ENCODE data around the gene PRCP.
"Not testable (repeated sequence)": the region's sequence is repeated elsewhere in the genome, so short reads cannot be mapped to it uniquely, and the experiment has no call there.

The PRCP gene

GRCh38 chr11:82900277-82901164 is at the start of gene PRCP:
Gene PRCP, minus strand, starts transcription at chr11:82900430. Its CDS starts 28 bp downstream, at chr11:82900402.
- peak; percentile 95 for DNase-seq (ENCODE audit: low spot score)
- H3K4me1 Mint-ChIP-seq (ENCODE audit: low read depth) = peaks cover 46% of the 10 kb centered on the region
- H3K36me3 Mint-ChIP-seq (ENCODE audit: low read depth) = no peaks in the 10 kb centered on the region
- peak within 1 kb of the TSS; percentile 99 for H3K27ac Mint-ChIP-seq
- H3K9me3 Mint-ChIP-seq = no peaks in the 10 kb centered on the region
- H3K27me3 Mint-ChIP-seq (ENCODE audit: low read depth) = no peaks in the 10 kb centered on the region
- peak within 1 kb of the TSS; percentile 100 for H3K4me3 Mint-ChIP-seq

GRCh38 chr11:82949352-82949751 is 49.1 kb upstream of the PRCP start:
- Mint-ChIP-seq H3K36me3 (ENCODE audit: low read depth) (peaks cover 29% of the 10 kb centered on the region), H3K27me3 (ENCODE audit: low read depth) (peaks cover 24% of the 10 kb centered on the region), H3K27ac (no peak overlapping the region), H3K9me3 (peaks cover 36% of the 10 kb centered on the region), H3K4me3 (no peak overlapping the region), H3K4me1 (ENCODE audit: low read depth) (peaks cover 4% of the 10 kb centered on the region)
- no peak for DNase-seq (ENCODE audit: low spot score)

DNA sequence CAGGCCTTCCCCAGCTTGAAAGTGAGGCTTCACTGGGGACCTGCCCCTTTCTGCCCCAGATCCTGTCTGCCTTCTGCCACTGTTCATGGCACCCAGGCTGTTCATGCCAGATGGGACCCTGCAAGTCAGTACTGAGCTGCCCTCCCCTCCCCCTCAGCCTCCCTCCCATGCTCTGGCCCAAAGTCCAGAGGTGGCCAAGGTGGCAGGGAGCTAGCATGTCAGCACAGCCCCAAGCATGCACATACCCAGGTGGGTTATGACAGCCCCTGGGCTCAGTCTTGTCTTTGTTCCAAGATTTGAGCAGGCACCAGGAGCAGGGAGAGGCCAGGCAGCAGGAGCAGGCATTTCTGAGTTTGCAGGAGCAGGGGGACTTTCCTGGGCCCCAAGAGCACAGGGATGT is 45.5 kb upstream of the PRCP start:
- no peaks in the 10 kb centered on the region for H3K36me3 Mint-ChIP-seq (ENCODE audit: low read depth)
- no peak overlapping the region for H3K4me3 Mint-ChIP-seq
- peaks cover 15% of the 10 kb centered on the region for H3K27me3 Mint-ChIP-seq (ENCODE audit: low read depth)
- peaks cover 6% of the 10 kb centered on the region for H3K9me3 Mint-ChIP-seq
- H3K4me1 Mint-ChIP-seq (ENCODE audit: low read depth) = no peaks in the 10 kb centered on the region
- DNase-seq (ENCODE audit: low spot score) = no peak
- H3K27ac Mint-ChIP-seq = no peak overlapping the region

- not testable (repeated sequence) for DNase-seq (ENCODE audit: low spot score); H3K27ac Mint-ChIP-seq; H3K9me3 Mint-ChIP-seq; H3K36me3 Mint-ChIP-seq (ENCODE audit: low read depth); H3K4me1 Mint-ChIP-seq (ENCODE audit: low read depth); H3K4me3 Mint-ChIP-seq
- peaks cover 15% of the 10 kb centered on the region for H3K27me3 Mint-ChIP-seq (ENCODE audit: low read depth)
These were observed 44.8 kb upstream of the PRCP start for GRCh38 chr11:82945041-82945440.

DNA sequence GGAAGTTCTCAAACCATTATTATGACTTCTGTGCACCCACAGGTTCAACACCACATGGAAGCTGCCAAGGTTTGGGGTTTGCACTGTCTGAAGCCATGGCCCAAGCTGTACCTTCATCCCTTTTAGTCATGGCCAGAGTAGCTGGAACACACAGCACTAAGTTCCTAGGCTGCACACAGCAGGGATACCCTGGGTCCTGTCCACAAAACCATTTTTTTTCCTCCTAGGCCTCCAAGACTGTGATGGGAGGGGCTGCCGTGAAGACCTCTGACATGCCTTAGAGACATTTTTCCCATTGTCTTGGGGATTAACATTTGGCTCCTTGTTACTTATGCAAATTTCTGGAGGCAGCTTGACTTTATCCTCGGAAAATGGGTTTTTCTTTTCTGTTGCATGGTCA is 44.0 kb upstream of the PRCP start:
- Mint-ChIP-seq H3K27me3 (ENCODE audit: low read depth) (peaks cover 11% of the 10 kb centered on the region), H3K27ac (no peak overlapping the region), H3K4me1 (ENCODE audit: low read depth) (no peaks in the 10 kb centered on the region), H3K9me3 (peaks cover 1% of the 10 kb centered on the region), H3K36me3 (ENCODE audit: low read depth) (peaks cover 1% of the 10 kb centered on the region), H3K4me3 (no peak overlapping the region)
- no peak for DNase-seq (ENCODE audit: low spot score)

DNA sequence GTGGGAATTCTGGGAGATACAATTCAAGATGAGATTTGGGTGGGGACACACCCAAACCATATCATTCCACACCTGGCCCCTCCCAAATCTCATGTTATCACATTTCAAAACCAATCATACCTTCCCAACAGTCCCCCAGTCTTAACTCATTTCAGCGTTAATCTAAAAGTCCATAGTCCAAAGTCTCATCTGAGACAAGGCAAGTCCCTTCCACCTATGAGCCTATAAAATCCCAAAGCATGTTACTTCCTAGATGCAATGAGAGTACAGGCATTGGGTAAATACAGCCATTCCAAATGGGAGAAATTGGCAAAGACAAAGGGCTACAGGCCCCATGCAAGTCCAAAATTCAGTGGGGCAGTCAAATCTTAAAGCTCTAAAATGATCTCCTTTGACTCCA is 43.2 kb upstream of the PRCP start:
- H3K4me1 Mint-ChIP-seq (ENCODE audit: low read depth); DNase-seq (ENCODE audit: low spot score); H3K36me3 Mint-ChIP-seq (ENCODE audit: low read depth); H3K9me3 Mint-ChIP-seq; H3K27me3 Mint-ChIP-seq (ENCODE audit: low read depth); H3K27ac Mint-ChIP-seq; H3K4me3 Mint-ChIP-seq: not testable (repeated sequence)

DNA sequence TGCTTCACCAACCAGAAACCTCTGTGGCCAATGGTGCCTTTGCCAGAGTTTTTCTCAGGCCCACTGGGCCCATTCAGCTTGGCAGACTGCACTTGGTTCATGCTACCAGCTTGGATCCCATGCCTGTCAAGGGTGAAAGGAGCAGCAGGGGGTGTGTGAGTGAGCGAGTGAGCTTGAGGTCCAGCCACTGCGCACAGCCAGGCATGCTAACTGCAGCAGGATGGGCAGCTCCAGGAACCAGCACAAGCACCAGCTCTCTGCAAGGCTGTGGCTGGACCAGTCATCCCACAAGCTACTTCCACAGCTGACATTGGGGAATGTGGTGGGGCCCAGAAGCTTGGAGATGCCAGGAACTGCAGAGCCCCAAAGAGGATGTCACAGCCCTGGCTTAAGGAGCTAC is 42.1 kb upstream of the PRCP start:
- Mint-ChIP-seq H3K36me3 (ENCODE audit: low read depth) (peaks cover 1% of the 10 kb centered on the region), H3K4me3 (no peak overlapping the region), H3K4me1 (ENCODE audit: low read depth) (no peaks in the 10 kb centered on the region), H3K27ac (no peak overlapping the region), H3K9me3 (no peaks in the 10 kb centered on the region), H3K27me3 (ENCODE audit: low read depth) (peaks cover 10% of the 10 kb centered on the region)
- no peak for DNase-seq (ENCODE audit: low spot score)

GRCh38 chr11:82939456-82939855 is 39.2 kb upstream of the PRCP start:
- Mint-ChIP-seq H3K4me3 (no peak overlapping the region), H3K27ac (no peak overlapping the region), H3K9me3 (no peaks in the 10 kb centered on the region), H3K36me3 (ENCODE audit: low read depth) (peaks cover 12% of the 10 kb centered on the region), H3K27me3 (ENCODE audit: low read depth) (no peaks in the 10 kb centered on the region), H3K4me1 (ENCODE audit: low read depth) (peaks cover 3% of the 10 kb centered on the region)
- no peak for DNase-seq (ENCODE audit: low spot score)

GRCh38 chr11:82937554-82937953 is 37.3 kb upstream of the PRCP start:
- peaks cover 29% of the 10 kb centered on the region for H3K36me3 Mint-ChIP-seq (ENCODE audit: low read depth)
- DNase-seq (ENCODE audit: low spot score) = no peak
- H3K9me3 Mint-ChIP-seq = no peaks in the 10 kb centered on the region
- no peak overlapping the region for H3K4me3 Mint-ChIP-seq
- H3K27ac Mint-ChIP-seq = no peak overlapping the region
- H3K4me1 Mint-ChIP-seq (ENCODE audit: low read depth) = peaks cover 15% of the 10 kb centered on the region
- H3K27me3 Mint-ChIP-seq (ENCODE audit: low read depth) = no peaks in the 10 kb centered on the region

DNA sequence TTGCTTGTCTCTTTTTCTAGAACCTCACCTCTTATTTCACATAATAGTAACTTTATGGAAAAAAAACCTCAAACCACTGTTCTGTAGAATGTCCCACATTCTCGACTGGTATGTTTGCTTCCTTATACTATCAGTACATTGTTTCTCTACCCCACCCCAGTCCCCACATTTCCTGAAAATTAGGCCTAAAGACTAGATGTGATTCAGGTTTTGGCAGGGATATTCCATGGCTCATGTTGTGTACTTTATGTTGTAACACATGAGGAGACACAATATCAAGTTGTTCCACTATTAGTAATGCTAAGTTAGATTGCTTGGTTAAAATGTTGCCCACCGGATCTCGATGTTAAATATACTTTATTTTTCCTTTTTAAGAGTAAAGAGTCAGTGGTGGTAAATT is 36.0 kb upstream of the PRCP start:
- H3K4me3 Mint-ChIP-seq = no peak overlapping the region
- no peaks in the 10 kb centered on the region for H3K27me3 Mint-ChIP-seq (ENCODE audit: low read depth)
- H3K9me3 Mint-ChIP-seq = no peaks in the 10 kb centered on the region
- H3K27ac Mint-ChIP-seq = no peak overlapping the region
- DNase-seq (ENCODE audit: low spot score) = no peak
- peaks cover 24% of the 10 kb centered on the region for H3K4me1 Mint-ChIP-seq (ENCODE audit: low read depth)
- peaks cover 39% of the 10 kb centered on the region for H3K36me3 Mint-ChIP-seq (ENCODE audit: low read depth)

DNA sequence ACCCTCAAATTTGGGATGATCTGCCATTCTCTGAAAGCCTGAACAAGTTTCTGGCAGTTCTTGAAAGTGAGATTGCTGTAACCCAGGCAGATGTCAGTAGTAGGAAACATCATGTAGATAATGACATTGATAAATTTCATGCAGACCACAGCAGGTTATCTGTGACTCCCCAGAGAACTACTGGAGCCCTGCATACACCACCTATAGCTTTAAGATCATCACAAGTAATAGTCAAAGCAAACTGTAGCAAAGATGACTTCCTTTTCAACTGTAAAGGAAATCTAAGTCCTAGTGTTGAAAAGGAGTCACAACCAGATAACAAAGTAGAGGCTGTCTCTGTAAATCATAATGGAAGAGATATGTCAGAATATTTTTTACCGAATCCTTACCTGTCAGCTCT is 32.3 kb upstream of the PRCP start:
- H3K27ac Mint-ChIP-seq = peak overlapping the region; percentile 34
- no peak for DNase-seq (ENCODE audit: low spot score)
- H3K4me1 Mint-ChIP-seq (ENCODE audit: low read depth) = peaks cover 26% of the 10 kb centered on the region

DNA sequence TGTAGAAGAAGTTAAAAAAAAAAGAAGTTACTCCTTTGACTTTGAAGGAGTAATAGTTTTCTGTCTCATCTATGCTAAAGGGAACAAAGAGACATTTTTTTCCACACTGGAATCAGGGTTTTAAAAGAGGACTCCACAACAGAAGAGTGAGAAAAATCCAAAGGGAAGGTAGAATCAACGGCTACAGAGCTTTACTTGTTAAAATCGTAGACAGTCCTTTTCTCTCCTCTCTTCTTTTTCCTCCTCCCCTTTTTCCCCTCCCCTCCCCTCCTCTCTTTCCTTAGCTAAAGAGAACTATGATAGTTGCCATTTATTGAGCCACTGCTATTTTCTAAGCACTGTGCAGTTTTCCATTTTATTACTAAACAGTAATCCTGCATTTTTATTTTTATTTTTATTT is 30.5 kb upstream of the PRCP start:
- H3K4me3 Mint-ChIP-seq = no peak overlapping the region
- no peak for DNase-seq (ENCODE audit: low spot score)
- H3K4me1 Mint-ChIP-seq (ENCODE audit: low read depth) = peaks cover 29% of the 10 kb centered on the region
- H3K27ac Mint-ChIP-seq = no peak overlapping the region
- no peaks in the 10 kb centered on the region for H3K27me3 Mint-ChIP-seq (ENCODE audit: low read depth)
- H3K36me3 Mint-ChIP-seq (ENCODE audit: low read depth) = peaks cover 50% of the 10 kb centered on the region
- H3K9me3 Mint-ChIP-seq = no peaks in the 10 kb centered on the region

More for the DNA sequence above, 32.3 kb upstream of the PRCP start:
- Mint-ChIP-seq H3K4me3 (no peak overlapping the region), H3K36me3 (ENCODE audit: low read depth) (peaks cover 50% of the 10 kb centered on the region), H3K27me3 (ENCODE audit: low read depth) (no peaks in the 10 kb centered on the region), H3K9me3 (no peaks in the 10 kb centered on the region)

GRCh38 chr11:82930229-82930628 is 30.0 kb upstream of the PRCP start:
- DNase-seq (ENCODE audit: low spot score) = no peak
- Mint-ChIP-seq H3K9me3 (no peaks in the 10 kb centered on the region), H3K27ac (no peak overlapping the region), H3K4me1 (ENCODE audit: low read depth) (peaks cover 29% of the 10 kb centered on the region), H3K36me3 (ENCODE audit: low read depth) (peaks cover 48% of the 10 kb centered on the region), H3K27me3 (ENCODE audit: low read depth) (no peaks in the 10 kb centered on the region), H3K4me3 (no peak overlapping the region)

GRCh38 chr11:82929121-82929520 is 28.9 kb upstream of the PRCP start:
- Mint-ChIP-seq H3K4me3 (no peak overlapping the region), H3K4me1 (ENCODE audit: low read depth) (peaks cover 29% of the 10 kb centered on the region), H3K36me3 (ENCODE audit: low read depth) (peaks cover 46% of the 10 kb centered on the region)

More at GRCh38 chr11:82929121-82929520, 28.9 kb upstream of the PRCP start:
- no peak overlapping the region for H3K27ac Mint-ChIP-seq
- no peak for DNase-seq (ENCODE audit: low spot score)
- H3K9me3 Mint-ChIP-seq = no peaks in the 10 kb centered on the region
- no peaks in the 10 kb centered on the region for H3K27me3 Mint-ChIP-seq (ENCODE audit: low read depth)

All from T-helper 2 cell treated with Interferon-gamma antibody and Interleukin-4, amounts not matched to agents 5 μg/mL and 100 μg/mL, for 36 hours (primary cell).